Measurements from ENCODE around the gene RGS7. TPM values are rescaled to one million over a fixed set of nuclear protein-coding genes. Genes with fewer than 3 reads are reported as not detected.

Gene RGS7
- total and polyA plus RNA-seq, 2 donors from 2014 or later = 3.6 TPM; not detected in 1

GRCh38 chr1:240917976-240918375, 439.0 kb downstream of the RGS7 start:
- Histone ChIP-seq H3K27ac (ENCODE audit: low read depth in 2 of 2, low read length in 2 of 2) (no peak overlapping the region), H3K4me1 (ENCODE audit: control insufficient read depth in 2 of 3, insufficient read depth in 2 of 3, low read depth in 1 of 3, low read length in 3 of 3) (no peaks in the 10 kb centered on the region), H3K9ac (ENCODE audit: low read length in 3 of 3) (no peak overlapping the region), H3K4me3 (ENCODE audit: low read length in 3 of 3) (no peak overlapping the region), H3K9me3 (ENCODE audit: control insufficient read depth in 2 of 3, insufficient read depth in 1 of 3, low read length in 3 of 3) (no peaks in the 10 kb centered on the region), H3K36me3 (ENCODE audit: control insufficient read depth in 2 of 3, insufficient read depth in 3 of 3, low read length in 3 of 3) (no peaks in the 10 kb centered on the region), H3K27me3 (ENCODE audit: control insufficient read depth, insufficient read depth, low read length) (no peaks in the 10 kb centered on the region)
- no peak for DNase-seq
- TF ChIP-seq CTCF (IDR thresholded peaks at IDR 0.05; ENCODE audit: borderline replicate concordance, extremely low read depth, insufficient read depth) = no peak
- FAIRE-seq = no peak
- intact Hi-C loops (cut with DNase I) = no loop called here

GRCh38 chr1:240914506-240914905, 442.5 kb downstream of the RGS7 start:
- no peak overlapping the region for H3K4me3 ChIP-seq (ENCODE audit: low read length in 3 of 3)
- DNase-seq = no peak
- no peaks in the 10 kb centered on the region for H3K4me1 ChIP-seq (ENCODE audit: control insufficient read depth in 2 of 3, insufficient read depth in 2 of 3, low read depth in 1 of 3, low read length in 3 of 3)
- H3K9me3 ChIP-seq (ENCODE audit: control insufficient read depth in 2 of 3, insufficient read depth in 1 of 3, low read length in 3 of 3) = no peaks in the 10 kb centered on the region
- intact Hi-C loops (cut with DNase I) = no loop called here
- H3K27me3 ChIP-seq (ENCODE audit: control insufficient read depth, insufficient read depth, low read length) = no peaks in the 10 kb centered on the region
- H3K36me3 ChIP-seq (ENCODE audit: control insufficient read depth in 2 of 3, insufficient read depth in 3 of 3, low read length in 3 of 3) = no peaks in the 10 kb centered on the region
- TF ChIP-seq CTCF (IDR thresholded peaks at IDR 0.05; ENCODE audit: borderline replicate concordance, extremely low read depth, insufficient read depth) = no peak
- FAIRE-seq = no peak
- H3K9ac ChIP-seq (ENCODE audit: low read length in 3 of 3) = no peak overlapping the region
- no peak overlapping the region for H3K27ac ChIP-seq (ENCODE audit: low read depth in 2 of 2, low read length in 2 of 2)

DNA sequence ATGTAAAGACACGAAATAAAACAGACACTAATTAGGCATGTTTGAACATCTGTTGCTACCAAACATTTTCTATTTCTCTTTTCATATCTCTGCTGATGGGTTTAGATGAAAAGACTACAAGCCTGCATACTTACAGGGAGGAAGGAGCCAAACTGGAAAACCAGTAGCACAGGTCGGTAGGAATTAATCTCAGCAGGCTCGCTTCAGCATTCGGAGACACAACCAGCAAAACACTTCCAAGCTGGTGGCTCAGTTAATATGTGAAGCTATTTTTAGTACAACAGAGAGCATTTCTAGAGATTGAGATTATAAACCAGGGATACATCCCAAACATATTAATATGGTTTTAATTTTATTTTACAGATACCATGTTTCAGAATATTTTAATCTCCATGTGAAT, 444.2 kb downstream of the RGS7 start:
- intact Hi-C loops (cut with DNase I) = no loop called here
- Histone ChIP-seq H3K27ac (ENCODE audit: low read depth in 2 of 2, low read length in 2 of 2) (no peak overlapping the region), H3K4me3 (ENCODE audit: low read length in 3 of 3) (no peak overlapping the region), H3K4me1 (ENCODE audit: control insufficient read depth in 2 of 3, insufficient read depth in 2 of 3, low read depth in 1 of 3, low read length in 3 of 3) (no peaks in the 10 kb centered on the region), H3K9me3 (ENCODE audit: control insufficient read depth in 2 of 3, insufficient read depth in 1 of 3, low read length in 3 of 3) (no peaks in the 10 kb centered on the region), H3K9ac (ENCODE audit: low read length in 3 of 3) (no peak overlapping the region), H3K27me3 (ENCODE audit: control insufficient read depth, insufficient read depth, low read length) (no peaks in the 10 kb centered on the region), H3K36me3 (ENCODE audit: control insufficient read depth in 2 of 3, insufficient read depth in 3 of 3, low read length in 3 of 3) (no peaks in the 10 kb centered on the region)
- DNase-seq (no peak), FAIRE-seq (no peak)
- no peak for TF ChIP-seq CTCF (IDR thresholded peaks at IDR 0.05; ENCODE audit: borderline replicate concordance, extremely low read depth, insufficient read depth)
